Measurements from ENCODE around the gene ATRNL1. TPM values are rescaled to one million over a fixed set of nuclear protein-coding genes. Genes with fewer than 3 reads are reported as not detected.

ATRNL1 gene
- total RNA-seq, 2 experiments from 2014 or later: not detected

DNA sequence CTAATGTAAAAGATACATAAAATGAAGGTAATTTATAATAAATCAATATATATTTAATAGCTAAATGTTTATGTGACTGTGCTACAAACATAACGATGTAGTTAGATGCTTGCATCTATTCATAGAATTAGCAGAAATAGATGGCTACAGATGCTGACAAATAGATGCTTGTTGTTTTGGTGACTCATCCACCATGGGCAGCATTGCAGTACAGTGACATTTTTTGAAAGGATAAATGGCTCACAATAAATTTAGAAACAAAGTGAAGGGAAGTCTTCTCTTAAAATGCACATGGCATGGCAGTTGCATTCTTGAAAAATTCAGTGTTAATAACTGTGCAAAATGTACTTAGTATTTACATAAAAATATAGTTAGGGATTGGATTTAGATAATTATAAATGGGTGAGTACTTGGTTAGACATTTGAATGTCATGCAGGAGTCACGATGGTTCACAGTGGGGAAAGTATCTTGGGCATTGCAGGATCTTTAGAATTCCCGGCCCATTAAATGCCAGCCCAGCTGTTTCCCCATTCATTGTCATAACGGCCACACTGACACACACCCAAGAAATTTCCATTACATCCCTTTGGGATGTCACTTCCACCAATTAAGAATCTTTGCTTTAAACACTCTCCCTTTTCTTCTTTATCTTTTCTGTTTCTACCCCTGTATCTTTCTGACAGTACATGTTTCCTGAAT is 564.1 kb downstream of the ATRNL1 start:
- Histone ChIP-seq H4K20me1 (ENCODE audit: insufficient read depth, low read length) (no peaks in the 10 kb centered on the region), H3K4me1 (ENCODE audit: insufficient read depth, low read length, poor library complexity, severe bottlenecking) (no peaks in the 10 kb centered on the region), H3K9me3 (ENCODE audit: low read length) (no peaks in the 10 kb centered on the region), H3K27ac (ENCODE audit: low read depth, low read length, poor library complexity, severe bottlenecking) (no peak overlapping the region), H3K36me3 (ENCODE audit: insufficient read depth, low read length) (no peaks in the 10 kb centered on the region), H3K79me2 (ENCODE audit: insufficient read depth, low read depth, low read length) (no peaks in the 10 kb centered on the region), H3K9me2 (ENCODE audit: insufficient read depth, low read length) (no peaks in the 10 kb centered on the region), H2AFZ (ENCODE audit: low read length) (no peak overlapping the region), H3K4me3 (ENCODE audit: low read depth, low read length, poor library complexity, severe bottlenecking) (no peak overlapping the region), H3K4me2 (ENCODE audit: low read length) (no peak overlapping the region)
- POLR2A ChIA-PET: interaction anchor here (0.7 kb wide), 1 partner anchor 691 kb away, joined by 3 read pairs; no protein-coding TSS in a partner anchor
- CTCF ChIA-PET (ENCODE audit: unreplicated experiment): no interaction called here
- no peak for TF ChIP-seq EZH2phosphoT487 (IDR thresholded peaks at IDR 0.05; ENCODE audit: borderline replicate concordance, low read depth, low read length)
- TF ChIP-seq, protein P1, sequence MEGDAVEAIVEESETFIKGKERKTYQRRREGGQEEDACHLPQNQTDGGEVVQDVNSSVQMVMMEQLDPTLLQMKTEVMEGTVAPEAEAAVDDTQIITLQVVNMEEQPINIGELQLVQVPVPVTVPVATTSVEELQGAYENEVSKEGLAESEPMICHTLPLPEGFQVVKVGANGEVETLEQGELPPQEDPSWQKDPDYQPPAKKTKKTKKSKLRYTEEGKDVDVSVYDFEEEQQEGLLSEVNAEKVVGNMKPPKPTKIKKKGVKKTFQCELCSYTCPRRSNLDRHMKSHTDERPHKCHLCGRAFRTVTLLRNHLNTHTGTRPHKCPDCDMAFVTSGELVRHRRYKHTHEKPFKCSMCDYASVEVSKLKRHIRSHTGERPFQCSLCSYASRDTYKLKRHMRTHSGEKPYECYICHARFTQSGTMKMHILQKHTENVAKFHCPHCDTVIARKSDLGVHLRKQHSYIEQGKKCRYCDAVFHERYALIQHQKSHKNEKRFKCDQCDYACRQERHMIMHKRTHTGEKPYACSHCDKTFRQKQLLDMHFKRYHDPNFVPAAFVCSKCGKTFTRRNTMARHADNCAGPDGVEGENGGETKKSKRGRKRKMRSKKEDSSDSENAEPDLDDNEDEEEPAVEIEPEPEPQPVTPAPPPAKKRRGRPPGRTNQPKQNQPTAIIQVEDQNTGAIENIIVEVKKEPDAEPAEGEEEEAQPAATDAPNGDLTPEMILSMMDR (conservative IDR thresholded peaks at IDR 0.05; ENCODE audit: low read length): no peak
- intact Hi-C loops (cut with micrococcal nuclease; ENCODE audit: unreplicated experiment): no loop called here
- no TSS peak for BruUV-seq (replicated peaks)
- DNase-seq (ENCODE audit: low spot score): no peak

DNA sequence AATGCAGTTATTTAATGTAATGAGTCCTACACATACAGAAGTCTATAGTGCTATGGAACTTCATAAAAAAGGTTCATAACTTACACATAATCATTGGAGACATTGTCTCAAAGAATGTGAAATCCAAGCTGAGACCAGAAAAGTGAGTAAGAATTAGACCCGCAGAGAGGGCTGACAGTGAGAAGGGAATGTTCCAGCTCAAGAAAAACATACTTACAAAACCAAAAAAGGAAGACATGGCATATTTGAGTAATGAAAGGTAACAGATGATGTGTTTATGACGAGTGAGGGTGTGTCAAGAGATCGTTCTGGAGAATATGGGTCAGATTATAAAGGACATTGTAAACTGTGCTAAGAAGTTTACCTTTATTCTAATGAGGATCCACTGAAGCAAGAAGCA is 566.5 kb downstream of the ATRNL1 start:
- no peaks in the 10 kb centered on the region for H3K79me2 ChIP-seq (ENCODE audit: insufficient read depth, low read depth, low read length)
- no peaks in the 10 kb centered on the region for H3K4me1 ChIP-seq (ENCODE audit: insufficient read depth, low read length, poor library complexity, severe bottlenecking)
- BruUV-seq (replicated peaks): no TSS peak
- ChIA-PET CTCF (ENCODE audit: unreplicated experiment) (no interaction called here), POLR2A (no interaction called here)
- no peak overlapping the region for H3K4me3 ChIP-seq (ENCODE audit: low read depth, low read length, poor library complexity, severe bottlenecking)
- H2AFZ ChIP-seq (ENCODE audit: low read length): no peak overlapping the region
- no peak for TF ChIP-seq EZH2phosphoT487 (IDR thresholded peaks at IDR 0.05; ENCODE audit: borderline replicate concordance, low read depth, low read length)
- TF ChIP-seq, protein P1 (conservative IDR thresholded peaks at IDR 0.05; ENCODE audit: low read length): no peak
- intact Hi-C loops (cut with micrococcal nuclease; ENCODE audit: unreplicated experiment): no loop called here
- H3K4me2 ChIP-seq (ENCODE audit: low read length): no peak overlapping the region
- no peak overlapping the region for H3K27ac ChIP-seq (ENCODE audit: low read depth, low read length, poor library complexity, severe bottlenecking)
- no peaks in the 10 kb centered on the region for H3K36me3 ChIP-seq (ENCODE audit: insufficient read depth, low read length)
- H3K9me2 ChIP-seq (ENCODE audit: insufficient read depth, low read length): no peaks in the 10 kb centered on the region
- H4K20me1 ChIP-seq (ENCODE audit: insufficient read depth, low read length): no peaks in the 10 kb centered on the region
- DNase-seq (ENCODE audit: low spot score): no peak
- no peaks in the 10 kb centered on the region for H3K9me3 ChIP-seq (ENCODE audit: low read length)

DNA sequence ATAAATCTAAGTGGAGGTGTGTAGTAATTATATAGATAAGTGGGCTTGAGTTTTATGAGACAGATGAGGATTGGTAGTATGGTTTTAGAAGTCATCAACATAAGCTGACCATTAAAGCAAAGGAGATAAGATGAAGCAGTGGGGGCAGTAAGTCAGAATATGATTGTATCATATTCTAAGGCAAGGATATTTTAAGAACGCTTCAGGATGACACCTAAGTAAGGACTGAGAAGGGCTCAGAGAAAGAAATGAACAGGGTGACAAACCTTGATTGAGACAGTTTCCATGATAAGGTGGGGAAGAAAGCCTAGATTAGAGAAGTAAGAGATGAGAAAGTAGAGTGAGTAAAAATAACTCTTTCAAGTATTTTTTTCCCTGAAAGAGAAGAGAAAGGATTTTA is 567.2 kb downstream of the ATRNL1 start:
- CTCF ChIA-PET (ENCODE audit: unreplicated experiment): no interaction called here
- POLR2A ChIA-PET: no interaction called here
- intact Hi-C loops (cut with micrococcal nuclease; ENCODE audit: unreplicated experiment): no loop called here

More for the DNA sequence above, 567.2 kb downstream of the ATRNL1 start:
- DNase-seq (ENCODE audit: low spot score): no peak
- no peak for TF ChIP-seq EZH2phosphoT487 (IDR thresholded peaks at IDR 0.05; ENCODE audit: borderline replicate concordance, low read depth, low read length)
- TF ChIP-seq, protein P1 (conservative IDR thresholded peaks at IDR 0.05; ENCODE audit: low read length): no peak
- Histone ChIP-seq H4K20me1 (ENCODE audit: insufficient read depth, low read length) (no peaks in the 10 kb centered on the region), H3K4me3 (ENCODE audit: low read depth, low read length, poor library complexity, severe bottlenecking) (no peak overlapping the region), H3K9me3 (ENCODE audit: low read length) (no peaks in the 10 kb centered on the region), H3K4me1 (ENCODE audit: insufficient read depth, low read length, poor library complexity, severe bottlenecking) (no peaks in the 10 kb centered on the region), H3K9me2 (ENCODE audit: insufficient read depth, low read length) (no peaks in the 10 kb centered on the region), H3K36me3 (ENCODE audit: insufficient read depth, low read length) (no peaks in the 10 kb centered on the region), H3K4me2 (ENCODE audit: low read length) (no peak overlapping the region), H3K79me2 (ENCODE audit: insufficient read depth, low read depth, low read length) (no peaks in the 10 kb centered on the region), H2AFZ (ENCODE audit: low read length) (no peak overlapping the region), H3K27ac (ENCODE audit: low read depth, low read length, poor library complexity, severe bottlenecking) (no peak overlapping the region)
- no TSS peak for BruUV-seq (replicated peaks)
